A673 (cell line): ENCODE measurements around the gene CLCNKB. TPM values are rescaled to one million over a fixed set of nuclear protein-coding genes. Genes with fewer than 3 reads are reported as not detected.

Source experiments
- BruUV-seq: library from RNA; stranded (reverse); fragments of 400-500 nt; replicated peaks from 2 replicates; lab custom pipeline; 2021; lab: Mats Ljungman, UMichigan
- CTCF ChIA-PET: fragments of 300-600 bp; sonication (Branson Sonifier 250); formaldehyde crosslinking; loops from one replicate; lab custom pipeline; 2022; ENCODE audit warnings: antibody characterized with exemption; lab: Charles Lee
- POLR2A ChIA-PET: fragments of 300-600 bp; sonication (Branson Sonifier 250); formaldehyde crosslinking; loops from one replicate; lab custom pipeline; 2022; ENCODE audit warnings: antibody characterized with exemption; ENCODE audit not compliant: low non-redundant PET; lab: Charles Lee
- DNase-seq: peaks from one replicate; pipeline ENCODE4 v3.0.0-alpha.2; 2015; ENCODE audit warnings: low spot score
- H3K27ac ChIP-seq: fragments of 200-600 bp; sonication (generic); 2 replicates; pipeline ENCODE4 v1.5.1; 2016; ENCODE audit warnings: mixed run types, low read depth, mild to moderate bottlenecking, mixed read lengths, antibody characterized with exemption, low read length; ENCODE audit not compliant: poor library complexity, severe bottlenecking
- H3K27me3 ChIP-seq: fragments of 200-600 bp; sonication (generic); replicated peaks from 2 replicates; pipeline ENCODE4 v1.6.1; 2017; ENCODE audit warnings: mixed run types, low read depth, mild to moderate bottlenecking, mixed read lengths, antibody characterized with exemption, low read length; ENCODE audit not compliant: insufficient read depth, poor library complexity
- H3K36me3 ChIP-seq: fragments of 200-600 bp; sonication (generic); 2 replicates; pipeline ENCODE4 v1.6.1; 2016; ENCODE audit warnings: mixed run types, mild to moderate bottlenecking, mixed read lengths, antibody characterized with exemption, low read length; ENCODE audit not compliant: insufficient read depth, poor library complexity, severe bottlenecking
- H3K4me1 ChIP-seq: fragments of 200-600 bp; sonication (generic); 2 replicates; pipeline ENCODE4 v1.6.1; 2017; ENCODE audit warnings: mixed run types, mild to moderate bottlenecking, mixed read lengths, antibody characterized with exemption, low read length; ENCODE audit not compliant: insufficient read depth, poor library complexity, severe bottlenecking
- H3K4me3 ChIP-seq: fragments of 200-600 bp; sonication (generic); 2 replicates; pipeline ENCODE4 v1.5.1; 2016; ENCODE audit warnings: low read depth, mixed run types, mild to moderate bottlenecking, mixed read lengths, low read length; ENCODE audit not compliant: poor library complexity, severe bottlenecking
- H3K9me3 ChIP-seq: fragments of 200-600 bp; sonication (generic); 2 replicates; pipeline ENCODE4 v1.6.1; 2016; ENCODE audit warnings: mixed run types, low read depth, mild to moderate bottlenecking, mixed read lengths, antibody characterized with exemption, low read length; ENCODE audit not compliant: poor library complexity, severe bottlenecking
- EZH2 ChIP-seq: fragments of 200-600 bp; sonication (generic); IDR thresholded peaks from 2 replicates; pipeline ENCODE4 v1.6.1; 2017; ENCODE audit warnings: borderline replicate concordance, low read depth, mild to moderate bottlenecking, mixed read lengths, antibody characterized with exemption, low read length; ENCODE audit not compliant: poor library complexity, severe bottlenecking
- intact Hi-C: fragments of 100-400 bp; cut with micrococcal nuclease; formaldehyde crosslinking; loops from one replicate; pipeline ENCODE4 v1.10.0; 2022; ENCODE audit not compliant: unreplicated experiment
- total RNA-seq: library from RNA; stranded (reverse); gene quantifications from 2 replicates; pipeline ENCODE4 v1.2.3, GENCODE V29; 2021
- TF ChIP-seq, protein P1 (sequence below): fragments of 300-800, 200-600 bp; sonication (generic); conservative IDR thresholded peaks from 2 replicates; pipeline ENCODE4 v1.5.1; 2017; ENCODE audit warnings: low read depth, mild to moderate bottlenecking, antibody characterized with exemption, low read length, moderate library complexity, mixed read lengths

Gene CLCNKB
- total RNA-seq, 1 experiment from 2014 or later = 0.13 TPM

DNA sequence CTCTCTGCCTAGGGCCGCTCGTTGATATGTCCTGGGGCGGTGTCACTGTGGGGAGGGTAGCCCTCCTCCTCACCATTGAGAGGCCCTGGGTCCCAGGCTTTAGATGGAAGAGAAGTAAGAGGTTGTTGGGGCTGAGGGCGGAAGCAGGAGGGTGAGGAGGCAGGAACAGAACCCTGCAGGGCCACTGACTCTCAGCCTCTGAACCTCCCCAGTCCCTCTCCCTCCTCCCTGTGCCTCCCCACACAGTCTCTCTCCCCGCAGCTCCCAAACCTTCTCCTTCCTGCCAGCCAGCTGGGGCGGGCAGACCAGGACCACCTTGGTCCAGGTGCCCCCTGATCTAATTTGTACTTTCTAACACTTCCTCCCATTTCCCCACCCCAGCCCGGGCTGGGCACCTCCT lies 44.2 kb downstream of the CLCNKB start:
- intact Hi-C loops = no loop called here
- Histone ChIP-seq H3K4me1 (peaks cover 9% of the 10 kb centered on the region), H3K9me3 (no peaks in the 10 kb centered on the region), H3K4me3 (no peak overlapping the region), H3K27ac (no peak overlapping the region), H3K36me3 (no peaks in the 10 kb centered on the region), H3K27me3 (no peaks in the 10 kb centered on the region)
- CTCF ChIA-PET = no interaction called here
- POLR2A ChIA-PET = no interaction called here
- BruUV-seq = no TSS peak
- DNase-seq = no peak
- TF ChIP-seq, protein P1, sequence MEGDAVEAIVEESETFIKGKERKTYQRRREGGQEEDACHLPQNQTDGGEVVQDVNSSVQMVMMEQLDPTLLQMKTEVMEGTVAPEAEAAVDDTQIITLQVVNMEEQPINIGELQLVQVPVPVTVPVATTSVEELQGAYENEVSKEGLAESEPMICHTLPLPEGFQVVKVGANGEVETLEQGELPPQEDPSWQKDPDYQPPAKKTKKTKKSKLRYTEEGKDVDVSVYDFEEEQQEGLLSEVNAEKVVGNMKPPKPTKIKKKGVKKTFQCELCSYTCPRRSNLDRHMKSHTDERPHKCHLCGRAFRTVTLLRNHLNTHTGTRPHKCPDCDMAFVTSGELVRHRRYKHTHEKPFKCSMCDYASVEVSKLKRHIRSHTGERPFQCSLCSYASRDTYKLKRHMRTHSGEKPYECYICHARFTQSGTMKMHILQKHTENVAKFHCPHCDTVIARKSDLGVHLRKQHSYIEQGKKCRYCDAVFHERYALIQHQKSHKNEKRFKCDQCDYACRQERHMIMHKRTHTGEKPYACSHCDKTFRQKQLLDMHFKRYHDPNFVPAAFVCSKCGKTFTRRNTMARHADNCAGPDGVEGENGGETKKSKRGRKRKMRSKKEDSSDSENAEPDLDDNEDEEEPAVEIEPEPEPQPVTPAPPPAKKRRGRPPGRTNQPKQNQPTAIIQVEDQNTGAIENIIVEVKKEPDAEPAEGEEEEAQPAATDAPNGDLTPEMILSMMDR = no peak
- no peak for TF ChIP-seq EZH2

DNA sequence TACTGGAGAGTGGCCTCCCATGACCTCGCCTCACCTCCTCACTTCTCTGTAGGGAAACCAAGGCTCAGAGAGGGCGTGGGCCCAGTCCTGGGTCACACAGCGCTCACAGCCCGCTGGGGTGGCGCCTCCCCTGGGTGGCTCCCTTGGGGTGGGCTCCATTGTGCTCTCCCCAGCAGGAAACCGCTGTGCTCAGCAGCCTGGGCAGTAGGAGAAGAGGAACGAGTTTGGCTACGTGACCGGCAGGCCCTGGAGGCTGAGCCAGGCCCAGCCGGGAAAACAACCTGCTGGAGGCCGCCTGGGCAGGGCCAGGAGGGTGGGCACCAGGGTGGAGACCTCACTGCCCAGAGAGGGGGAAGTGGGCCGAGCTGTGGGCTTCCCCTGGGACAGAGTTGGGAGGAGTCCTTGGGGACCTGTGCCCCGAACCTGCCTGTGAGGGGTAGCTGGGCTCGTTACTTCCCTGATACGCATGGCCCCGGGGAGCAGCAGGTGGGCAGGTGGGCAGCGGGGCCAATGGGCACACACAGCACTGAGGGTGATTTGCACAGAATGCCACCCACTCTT lies 44.8 kb downstream of the CLCNKB start:
- no peak for TF ChIP-seq EZH2
- TF ChIP-seq, protein P1 = no peak
- ChIA-PET CTCF (no interaction called here), POLR2A (no interaction called here)
- intact Hi-C loops = no loop called here
- Histone ChIP-seq H3K27ac (peak overlapping the region; percentile 37), H3K4me3 (no peak overlapping the region), H3K27me3 (no peaks in the 10 kb centered on the region), H3K9me3 (no peaks in the 10 kb centered on the region), H3K36me3 (no peaks in the 10 kb centered on the region), H3K4me1 (peaks cover 9% of the 10 kb centered on the region)
- BruUV-seq = no TSS peak
- no peak for DNase-seq

DNA sequence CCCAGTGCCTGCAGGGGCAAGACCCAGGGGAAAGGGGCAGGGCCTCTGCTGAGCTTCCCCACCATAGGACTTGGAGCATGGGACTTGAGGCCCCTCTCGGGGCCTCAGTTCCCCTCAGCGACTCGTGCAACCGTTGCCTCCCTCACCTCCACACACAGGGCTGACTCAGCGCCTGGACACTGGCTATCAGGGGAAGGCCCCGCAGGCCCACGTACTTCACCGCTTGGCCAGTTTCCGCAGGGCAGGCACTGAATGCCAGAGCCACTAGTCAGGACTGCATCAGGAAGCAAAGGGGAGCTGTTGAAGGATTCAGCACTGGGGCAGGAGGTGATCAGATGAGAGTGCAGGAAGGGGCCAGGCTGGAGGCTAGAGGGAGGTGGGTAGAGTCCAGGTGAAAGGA lies 45.4 kb downstream of the CLCNKB start:
- POLR2A ChIA-PET = no interaction called here
- no peaks in the 10 kb centered on the region for H3K27me3 ChIP-seq

More for the DNA sequence above, 45.4 kb downstream of the CLCNKB start:
- TF ChIP-seq, protein P1 = no peak
- TF ChIP-seq EZH2 = no peak
- BruUV-seq = no TSS peak
- Histone ChIP-seq H3K4me1 (peaks cover 9% of the 10 kb centered on the region), H3K4me3 (no peak overlapping the region), H3K36me3 (no peaks in the 10 kb centered on the region), H3K9me3 (no peaks in the 10 kb centered on the region), H3K27ac (peak overlapping the region; percentile 37)
- no peak for DNase-seq
- intact Hi-C loops = no loop called here
- CTCF ChIA-PET = no interaction called here
